Dedifferentiated amniotic fluid mesenchymal stem cell (primary cell): Measurements from ENCODE around the gene WIPF2.

ENCODE experiments used
- DNase-seq: peaks from one replicate; pipeline ENCODE4 v3.0.0-alpha.2; 2016; ENCODE audit errors: extremely low spot score

WIPF2 gene

DNA sequence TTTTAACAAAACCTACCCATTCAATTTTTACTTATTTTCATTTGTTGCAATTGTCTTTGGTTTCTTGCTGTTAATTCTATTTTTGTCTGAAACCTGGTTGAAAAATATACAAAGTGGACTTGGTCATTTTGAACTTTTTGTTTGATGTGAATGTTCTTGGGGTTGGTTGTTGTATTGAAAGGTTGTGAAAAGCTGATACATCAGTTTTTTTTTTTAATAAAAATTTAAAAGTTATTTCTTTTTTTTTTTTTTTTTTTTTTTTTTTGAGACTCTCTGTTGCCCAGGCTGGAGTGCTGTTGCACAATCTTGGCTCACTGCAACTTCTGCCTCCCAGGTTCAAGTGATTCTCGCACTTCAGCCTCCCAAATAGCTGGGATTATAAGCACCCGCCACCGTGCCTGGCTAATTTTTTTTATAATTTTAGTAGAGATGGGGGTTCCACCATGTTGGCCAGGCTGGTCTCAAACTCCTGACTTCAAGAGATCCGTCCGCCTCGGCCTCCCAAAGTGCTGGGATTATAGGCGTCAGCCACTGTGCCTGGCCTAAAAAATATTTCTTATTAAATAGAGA is 28.9 kb downstream of the WIPF2 start:
- no peak for DNase-seq

- no peak for DNase-seq
Measured at GRCh38 chr17:40248507-40248906, 29.4 kb downstream of the WIPF2 start.

- DNase-seq, result peak; percentile 66
Measured at GRCh38 chr17:40251576-40251975, 32.5 kb downstream of the WIPF2 start.

DNA sequence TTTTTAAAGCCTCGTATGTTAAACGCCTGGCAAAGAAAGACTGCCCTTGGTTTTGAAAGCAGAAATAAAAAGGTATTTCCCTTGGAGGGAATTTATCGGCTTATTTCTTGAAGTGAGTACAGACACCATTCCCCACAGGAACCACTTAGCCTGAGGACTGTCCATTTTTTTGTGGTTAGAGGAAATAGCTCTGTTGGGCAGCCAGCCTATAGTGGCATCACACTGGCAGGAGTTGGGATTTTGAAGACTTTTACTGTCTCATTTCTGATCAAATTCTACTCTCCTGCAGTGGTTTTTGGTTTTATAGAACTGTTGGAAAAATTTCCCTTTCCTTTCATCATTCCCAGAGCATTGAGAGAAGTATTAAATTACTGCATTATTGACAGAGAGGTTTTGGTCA is 34.5 kb downstream of the WIPF2 start:
- DNase-seq, result peak; percentile 18

- no peak for DNase-seq
Measured at GRCh38 chr17:40259505-40259904, 40.4 kb downstream of the WIPF2 start.

- no peak for DNase-seq
Measured at GRCh38 chr17:40260528-40260927, 41.4 kb downstream of the WIPF2 start.

- DNase-seq, result no peak
Measured at GRCh38 chr17:40264458-40265185, 45.5 kb downstream of the WIPF2 start.

DNA sequence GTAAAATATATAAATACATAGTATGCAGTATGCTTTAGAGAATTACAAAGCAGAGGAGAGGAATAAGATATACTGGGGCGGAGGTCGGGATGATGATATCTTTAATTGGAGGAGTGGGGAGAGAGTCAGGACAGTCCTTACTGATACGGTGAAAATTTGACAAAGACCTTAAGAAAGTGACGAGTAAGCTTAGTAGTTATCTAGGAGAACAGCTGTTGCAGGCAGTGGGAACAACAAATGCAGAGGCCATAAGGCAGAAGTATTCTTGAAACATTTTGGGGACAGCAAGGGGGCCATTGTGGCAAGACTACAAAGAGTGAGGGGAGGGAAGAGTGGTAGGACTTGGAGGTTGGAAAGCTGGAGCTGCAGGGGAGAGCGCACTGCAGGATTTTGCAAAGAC is 46.2 kb downstream of the WIPF2 start:
- no peak for DNase-seq

- DNase-seq, result no peak
Measured at GRCh38 chr17:40266882-40267281, 47.8 kb downstream of the WIPF2 start.

GRCh38 chr17:40268141-40268712 is 49.1 kb downstream of the WIPF2 start:
- DNase-seq, result no peak

GRCh38 chr17:40278414-40278813 is 59.3 kb downstream of the WIPF2 start:
- no peak for DNase-seq

DNA sequence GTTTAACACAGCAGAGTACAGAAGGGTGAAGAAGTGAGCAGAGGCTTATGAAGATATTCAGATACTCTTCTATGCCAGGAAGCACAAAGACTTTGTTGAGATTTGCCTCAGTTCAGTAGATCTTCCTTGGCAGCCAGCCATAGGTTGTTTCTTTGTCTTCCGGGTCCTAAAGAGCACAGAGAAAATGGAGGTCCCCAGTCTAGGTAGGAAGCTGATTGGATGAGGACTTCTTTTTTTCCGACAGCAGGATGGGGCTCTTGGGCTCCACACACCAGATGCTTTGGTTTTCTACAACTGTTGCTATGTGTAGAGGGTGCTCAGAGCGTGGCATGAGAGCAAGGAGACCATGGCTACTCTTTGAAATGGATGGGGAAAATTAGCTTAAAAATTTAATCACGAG is 60.3 kb downstream of the WIPF2 start:
- DNase-seq, result no peak

GRCh38 chr17:40281663-40282062 is 62.6 kb downstream of the WIPF2 start:
- DNase-seq, result no peak

DNA sequence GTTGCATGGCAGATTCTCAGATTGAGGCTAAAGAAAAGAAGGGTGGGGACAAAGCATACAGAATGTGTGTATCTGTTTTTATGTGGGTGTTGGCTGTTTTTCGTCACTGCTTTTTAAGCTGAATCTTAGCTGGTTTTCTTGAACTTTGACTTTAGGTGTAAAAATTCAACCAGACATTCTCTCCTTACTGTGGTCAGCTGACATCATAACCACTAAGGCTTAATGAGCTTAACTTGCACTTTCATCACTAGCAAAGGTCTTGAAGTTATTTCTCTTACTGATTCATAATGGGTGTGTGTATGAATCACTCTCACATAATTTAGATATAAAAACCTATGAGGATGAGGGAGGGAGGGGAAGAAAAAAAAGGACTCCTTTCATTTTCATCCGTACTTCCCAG is 64.6 kb downstream of the WIPF2 start:
- DNase-seq, result peak; percentile 69

DNA sequence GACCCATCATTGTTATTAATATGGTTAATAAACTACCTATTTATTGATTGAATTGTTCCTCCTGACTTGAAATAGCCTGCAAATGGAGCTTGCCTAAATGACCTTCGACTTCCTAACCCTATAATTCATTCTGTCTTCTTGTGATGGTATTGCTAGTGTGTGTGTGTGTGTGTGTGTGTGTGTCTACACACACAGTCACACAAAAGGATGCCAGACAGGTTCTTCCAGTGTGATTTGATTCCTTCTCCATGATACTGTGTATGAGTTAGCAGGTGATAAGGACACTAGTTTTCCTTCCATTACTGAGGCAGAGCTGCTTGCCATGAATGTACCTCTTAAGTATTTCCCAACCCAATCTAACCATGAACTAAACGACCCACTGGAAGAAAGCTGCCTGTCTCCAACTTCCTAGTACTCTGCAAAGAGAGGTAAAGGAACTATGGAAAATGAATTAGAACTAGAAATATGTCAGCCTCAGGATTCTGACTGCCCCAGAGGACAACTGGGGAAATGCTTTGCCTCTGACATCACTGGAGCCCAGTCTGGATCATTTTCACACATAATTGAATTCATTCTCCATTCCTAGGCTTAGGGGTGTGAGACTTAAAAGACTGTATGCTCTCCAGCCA is 65.1 kb downstream of the WIPF2 start:
- DNase-seq, result peak; percentile 79

GRCh38 chr17:40286473-40286872 is 67.4 kb downstream of the WIPF2 start:
- no peak for DNase-seq

- DNase-seq, result no peak
Measured at GRCh38 chr17:40287159-40287493, 68.0 kb downstream of the WIPF2 start.

DNA sequence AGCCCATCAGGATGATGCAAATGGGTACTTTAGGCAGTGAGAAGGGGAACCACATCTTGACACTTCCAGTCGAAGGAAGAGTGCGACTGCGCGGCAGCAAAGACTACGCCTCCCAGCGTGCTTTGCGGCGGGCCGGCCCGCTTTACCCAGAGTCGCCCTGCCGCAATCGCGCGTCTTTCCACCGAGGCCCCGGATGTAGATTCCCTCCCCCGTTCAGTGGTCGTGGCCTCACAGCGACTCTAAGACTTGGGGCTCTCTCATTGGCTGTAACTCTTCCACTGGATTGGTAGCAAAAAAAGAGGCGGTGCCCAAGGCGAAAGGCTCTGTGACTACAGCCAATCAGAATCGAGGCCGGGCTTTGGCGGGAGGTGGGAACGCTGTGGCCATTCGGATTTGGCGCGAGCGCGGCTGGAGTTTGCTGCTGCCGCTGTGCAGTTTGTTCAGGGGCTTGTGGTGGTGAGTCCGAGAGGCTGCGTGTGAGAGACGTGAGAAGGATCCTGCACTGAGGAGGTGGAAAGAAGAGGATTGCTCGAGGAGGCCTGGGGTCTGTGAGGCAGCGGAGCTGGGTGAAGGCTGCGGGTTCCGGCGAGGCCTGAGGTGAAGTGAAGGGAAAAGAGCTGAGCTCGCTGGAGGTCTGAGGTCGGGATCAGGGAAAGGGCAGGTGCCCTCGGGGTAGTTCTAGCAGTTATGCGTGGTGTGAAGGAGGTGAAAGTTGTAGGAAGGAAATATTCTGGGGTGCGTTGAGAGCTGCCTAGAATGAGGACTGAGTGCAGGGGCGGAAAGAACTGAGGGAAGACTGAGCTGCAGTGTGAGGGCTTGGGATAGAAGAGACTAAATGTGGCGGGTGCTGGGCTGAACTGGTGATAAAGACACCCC is 68.6 kb downstream of the WIPF2 start, which contains the start of gene CDC6:
Gene CDC6, plus strand, starts transcription at position 386 of the 876 bp plus-strand sequence. CDS start 1,542 bp downstream, outside the sequence.
- peak; percentile 100 for DNase-seq

GRCh38 chr17:40290629-40291280 is 71.7 kb downstream of the WIPF2 start:
- peak; percentile 96 for DNase-seq

GRCh38 chr17:40291281-40291664 is 72.2 kb downstream of the WIPF2 start:
- no peak for DNase-seq

DNA sequence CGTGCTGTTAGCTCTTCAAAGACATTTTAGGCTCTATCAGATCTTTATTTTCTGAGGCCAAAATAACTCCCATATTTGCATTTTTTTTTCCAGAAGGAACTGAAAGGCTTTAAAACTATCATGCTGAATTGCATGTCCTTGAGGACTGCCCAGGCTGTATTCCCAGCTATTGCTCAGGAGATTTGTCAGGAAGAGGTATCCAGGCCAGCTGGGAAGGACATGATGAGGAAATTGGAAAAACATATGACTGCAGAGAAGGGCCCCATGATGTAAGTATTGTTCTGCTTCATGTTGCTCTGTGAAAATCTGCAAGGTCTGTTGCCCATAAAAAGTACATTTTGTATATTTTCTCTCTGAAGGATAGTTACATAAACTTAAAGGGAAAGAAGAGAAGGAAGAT is 74.3 kb downstream of the WIPF2 start:
- no peak for DNase-seq
